GM19463 (cell line): ENCODE measurements around the gene ZFP64.
"Not testable (repeated sequence)": the region's sequence is repeated elsewhere in the genome, so short reads cannot be mapped to it uniquely, and the experiment has no call there.

ENCODE experiments used
- ATAC-seq: cut with Tn5 transposase; IDR thresholded peaks from one replicate; pipeline ENCODE4 v1.9.1; 2021; ENCODE audit warnings: mild to moderate bottlenecking, moderate library complexity; ENCODE audit not compliant: unreplicated experiment

Gene ZFP64

GRCh38 chr20:52207020-52207810 lies 15.6 kb upstream of the ZFP64 start:
- no peak for ATAC-seq

GRCh38 chr20:52204136-52204535 lies 12.6 kb upstream of the ZFP64 start:
- no peak for ATAC-seq

DNA sequence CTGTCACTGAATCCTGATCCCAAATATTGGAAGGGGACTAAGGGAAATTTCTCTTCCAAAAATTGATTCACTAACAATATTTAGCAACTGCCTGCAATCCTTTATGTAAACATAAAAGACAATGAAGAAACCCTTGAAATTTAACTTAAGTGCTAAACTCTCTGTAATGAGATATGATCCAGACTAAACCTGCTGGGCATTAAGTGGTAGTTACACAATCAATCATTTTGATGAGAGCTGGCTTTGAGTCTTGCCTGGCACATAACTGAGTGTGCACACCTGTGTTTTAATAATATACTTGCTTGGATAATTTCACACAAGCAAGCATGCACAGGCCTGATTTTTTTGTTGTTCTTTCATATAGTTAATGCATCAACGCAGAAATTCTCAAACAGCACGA lies 9.8 kb upstream of the ZFP64 start:
- ATAC-seq = no peak

DNA sequence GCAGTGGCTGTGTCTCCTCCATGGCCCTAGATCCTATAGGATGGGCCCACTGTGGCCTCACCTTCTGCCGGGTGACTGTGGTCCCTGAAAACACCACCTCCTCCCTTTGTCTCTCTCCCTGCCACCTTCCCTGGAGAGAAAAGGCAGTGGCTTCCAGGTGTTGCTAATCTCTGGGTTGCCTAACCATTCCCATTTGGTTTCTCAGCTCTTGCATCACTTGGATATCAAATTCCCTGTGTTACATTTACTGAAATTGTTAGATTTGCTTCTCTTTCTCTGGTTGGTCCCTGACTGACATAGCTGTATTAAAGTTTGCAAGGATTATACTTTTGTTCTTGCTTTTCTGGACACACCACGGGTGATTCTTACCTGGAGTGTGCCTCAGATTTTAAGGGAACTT lies 9.3 kb upstream of the ZFP64 start:
- ATAC-seq = no peak

DNA sequence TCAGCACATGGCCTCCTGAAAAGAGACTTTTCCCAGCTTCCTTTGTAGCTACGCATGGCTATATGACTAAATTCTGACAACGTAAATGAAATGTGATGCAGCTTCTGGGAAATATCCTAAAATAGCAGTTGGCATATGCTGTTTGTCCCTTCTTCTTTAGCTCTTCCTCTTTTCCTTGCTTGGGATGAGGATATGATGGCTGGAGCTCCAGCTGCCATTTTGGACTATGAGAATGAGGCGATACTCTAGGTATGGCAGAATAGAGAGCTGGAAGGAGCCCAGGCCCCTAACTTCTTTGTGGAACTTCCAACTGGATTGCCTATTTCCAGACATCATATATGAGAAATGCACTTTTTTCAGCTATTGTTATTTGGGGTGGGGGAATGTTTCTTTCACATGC lies 5.3 kb upstream of the ZFP64 start:
- ATAC-seq = no peak

DNA sequence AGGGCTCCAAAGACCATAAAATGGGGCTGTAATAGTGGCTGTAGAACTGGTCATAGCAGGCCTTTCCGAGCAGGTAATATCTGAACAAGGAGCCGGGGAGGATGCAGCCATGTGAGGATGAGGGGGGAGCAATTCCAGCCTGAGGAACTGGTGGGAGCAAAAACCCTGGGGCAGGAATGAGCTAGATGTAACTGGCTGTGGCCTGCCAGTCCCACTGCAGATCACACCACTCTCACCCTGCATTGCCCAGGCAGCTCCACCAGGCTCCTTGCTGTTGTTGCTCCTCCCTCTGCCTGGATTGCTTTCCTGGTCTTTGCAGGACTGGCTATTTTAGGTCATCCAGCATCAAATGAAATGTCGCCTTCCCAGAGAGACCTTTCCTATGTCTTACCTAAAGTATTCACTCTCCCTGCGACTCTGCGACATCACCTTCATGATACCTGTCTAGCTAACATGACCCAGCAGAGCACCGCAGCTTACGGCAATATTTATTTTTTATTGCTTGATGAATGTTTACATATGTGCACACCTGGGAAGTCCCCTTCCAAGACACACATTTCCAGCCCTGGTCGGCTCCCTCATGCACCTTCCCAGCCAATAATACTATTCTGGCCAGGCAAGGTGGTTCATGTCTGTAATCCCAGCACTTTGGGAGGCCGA lies 2.4 kb upstream of the ZFP64 start:
- ATAC-seq = no peak

DNA sequence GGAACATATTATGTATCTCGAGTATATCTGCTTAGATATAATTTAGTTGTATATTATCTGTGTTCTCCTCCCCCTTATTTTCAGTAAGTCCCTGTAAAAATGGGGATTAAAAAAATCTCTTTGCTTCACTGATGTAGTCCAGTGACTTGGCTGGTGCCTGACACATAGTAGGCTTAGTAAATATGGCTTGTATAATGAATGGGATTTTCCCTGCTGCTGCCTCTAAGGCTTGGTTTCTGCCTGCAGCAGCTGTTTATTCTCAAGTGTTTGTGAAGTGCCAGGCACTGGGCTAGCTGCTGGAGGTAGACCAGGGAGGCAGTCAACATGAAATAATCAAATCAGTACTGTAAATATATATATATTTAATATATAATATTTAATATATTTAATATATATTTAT lies 1.6 kb upstream of the ZFP64 start:
- no peak for ATAC-seq

- ATAC-seq = not testable (repeated sequence)
These were observed 1.1 kb upstream of the ZFP64 start for GRCh38 chr20:52192719-52193007.

GRCh38 chr20:52191916-52192718 lies 538 bp upstream of the ZFP64 start:
- ATAC-seq = peak; percentile 35

- ATAC-seq = peak; percentile 34
These were observed 995 bp downstream of the ZFP64 start for GRCh38 chr20:52190437-52191131.

DNA sequence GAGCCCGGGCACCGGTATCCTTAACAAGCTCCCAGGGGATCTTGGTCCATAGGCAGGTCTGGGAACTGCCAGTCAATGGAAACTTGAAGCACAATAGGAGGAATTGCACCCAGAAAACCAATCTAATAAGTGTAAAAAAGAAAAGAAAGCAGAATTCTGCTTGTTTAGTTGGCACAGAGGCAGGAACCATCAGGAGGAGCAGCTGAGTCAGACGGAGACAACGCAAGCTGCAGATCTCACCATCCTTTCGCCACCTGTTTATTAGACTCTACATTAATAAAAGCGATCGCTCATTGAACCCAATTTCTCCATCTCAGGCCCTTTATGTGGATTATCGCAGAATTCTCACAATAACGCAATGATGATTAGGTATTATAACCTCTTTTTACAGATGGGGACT lies 9.8 kb downstream of the ZFP64 start:
- ATAC-seq = no peak

DNA sequence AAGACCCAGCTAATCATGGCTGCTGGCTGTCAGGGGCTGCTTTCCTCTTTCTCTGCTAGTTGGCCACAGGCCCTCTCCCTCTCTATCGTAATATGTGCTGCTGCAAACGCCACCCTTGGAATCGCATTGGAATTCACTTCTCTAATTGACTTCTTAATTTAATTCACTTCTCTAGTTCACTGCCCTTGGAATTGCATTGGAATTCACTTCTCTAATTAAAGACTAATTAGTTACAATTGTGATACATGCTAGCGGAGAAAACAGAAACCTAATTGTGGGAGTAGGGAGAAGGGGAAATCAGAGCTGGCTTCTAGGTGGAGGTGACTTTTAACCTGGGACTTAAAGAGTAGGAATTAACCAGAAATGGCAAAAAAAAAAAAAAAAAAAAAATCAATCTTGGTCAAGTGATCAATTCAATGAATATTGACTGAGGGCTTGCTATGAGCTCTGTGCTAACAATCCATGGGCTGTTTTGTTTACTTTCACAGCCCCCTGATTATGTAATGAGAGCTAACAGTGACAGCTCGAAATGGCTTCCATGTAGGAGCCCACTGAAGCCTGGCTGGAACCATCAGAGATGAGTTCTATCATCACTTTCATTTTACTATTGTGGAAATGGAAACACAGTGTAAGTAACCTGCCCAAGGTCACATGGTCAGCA lies 11.3 kb downstream of the ZFP64 start:
- no peak for ATAC-seq

- peak; percentile 85 for ATAC-seq
These were observed 12.0 kb downstream of the ZFP64 start for GRCh38 chr20:52179331-52180179.

DNA sequence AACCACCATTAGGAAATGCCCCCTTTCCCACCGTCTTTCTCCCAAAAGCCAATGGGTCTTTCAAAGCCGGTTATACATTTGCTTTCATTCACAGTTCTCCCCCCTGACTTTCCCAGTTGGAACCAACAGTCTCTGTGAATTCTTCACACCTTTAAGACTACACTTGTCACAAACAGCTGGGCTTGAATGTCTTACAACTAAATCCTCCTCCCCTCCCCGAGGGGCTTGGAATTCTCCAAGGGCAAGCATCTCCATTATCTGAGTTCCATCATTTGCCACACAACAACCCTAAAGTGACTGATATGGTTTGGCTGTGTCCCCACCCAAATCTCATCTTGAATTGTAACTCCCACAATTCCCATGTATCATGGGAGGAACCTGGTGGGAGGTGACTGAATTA lies 12.9 kb downstream of the ZFP64 start:
- ATAC-seq = no peak

- no peak for ATAC-seq
These were observed 15.7 kb downstream of the ZFP64 start for GRCh38 chr20:52175840-52176239.

DNA sequence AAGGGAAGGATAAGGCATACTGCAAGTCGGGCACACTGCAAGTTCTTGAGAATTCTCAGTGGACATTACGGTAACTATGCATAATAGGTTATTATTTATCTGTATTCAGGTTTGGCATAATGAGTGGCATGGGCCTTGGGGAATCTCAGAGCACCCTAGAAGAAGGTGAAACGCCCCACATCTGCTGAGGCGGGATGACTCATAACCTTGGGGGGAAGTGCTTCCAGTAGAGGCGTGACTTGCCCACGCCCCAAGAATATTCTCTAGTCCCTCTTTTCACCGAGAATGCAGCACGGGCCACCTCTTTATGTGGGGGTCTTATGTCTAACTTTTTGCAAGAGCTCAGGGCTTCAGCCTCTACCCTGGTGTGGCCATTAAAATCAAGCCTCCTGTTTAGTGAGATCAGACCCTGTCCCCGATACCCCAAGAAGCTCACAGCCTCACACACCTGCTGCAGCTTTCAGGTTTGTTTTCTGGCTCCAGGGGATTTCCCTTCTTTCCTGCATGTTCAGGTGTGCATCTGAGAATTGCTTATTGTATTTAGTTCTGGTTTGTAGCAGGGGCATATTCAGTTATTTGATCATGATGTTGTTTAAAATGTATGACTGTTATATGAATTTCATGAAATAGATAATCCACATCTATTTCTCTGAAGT lies 19.1 kb downstream of the ZFP64 start:
- peak; percentile 93 for ATAC-seq

DNA sequence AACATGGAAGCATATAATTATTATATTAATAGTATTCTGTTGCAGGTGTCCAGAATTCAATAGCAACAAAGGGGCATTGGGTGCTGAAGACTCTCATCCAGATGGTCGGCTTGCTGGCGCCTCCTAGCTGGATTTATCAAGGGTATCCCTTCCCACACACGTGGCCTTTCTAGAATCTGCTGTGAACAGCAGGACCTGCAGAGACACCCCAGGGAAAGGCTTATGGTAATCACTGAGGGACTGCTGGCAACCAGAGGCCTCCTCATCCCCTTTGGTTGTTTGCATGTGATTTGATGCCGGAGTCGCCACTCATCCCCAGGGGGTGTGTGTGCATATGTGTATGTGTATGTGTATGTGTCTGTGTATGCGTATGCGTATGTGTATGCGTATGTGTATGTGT lies 20.6 kb downstream of the ZFP64 start:
- no peak for ATAC-seq

- ATAC-seq = no peak
These were observed 23.5 kb downstream of the ZFP64 start for GRCh38 chr20:52168116-52168515.

DNA sequence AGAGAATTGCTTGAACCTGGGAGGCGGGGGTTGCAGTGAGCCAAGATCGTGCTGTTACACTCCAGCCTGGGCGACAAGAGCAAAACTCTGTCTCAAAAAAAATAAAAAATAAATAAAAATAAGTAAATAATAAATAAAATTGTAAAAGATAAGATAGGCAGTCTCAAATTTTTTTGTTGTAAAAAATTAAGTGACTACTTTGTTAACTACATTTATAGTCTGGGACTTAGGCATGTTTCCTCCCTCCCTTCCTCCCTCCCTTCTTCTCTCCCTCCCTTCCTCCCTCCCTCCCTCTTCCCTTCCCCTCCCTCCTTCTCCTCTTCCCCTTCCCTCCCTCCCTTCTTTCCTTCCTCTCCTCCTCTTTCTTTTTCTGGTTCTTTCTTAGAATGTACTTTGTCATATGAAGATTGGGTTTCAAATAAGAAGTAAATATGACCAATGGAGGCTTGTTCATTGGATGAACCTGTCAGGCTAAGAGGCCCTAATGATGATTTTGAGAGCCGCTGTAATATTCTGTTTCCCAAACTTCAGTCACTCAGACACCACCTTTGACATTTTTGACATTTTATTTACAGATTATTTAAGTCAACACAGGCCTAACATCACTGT lies 24.2 kb downstream of the ZFP64 start:
- no peak for ATAC-seq
